HepG2 (cell line): ENCODE measurements around the gene ISCA2. TPM values are rescaled to one million over a fixed set of nuclear protein-coding genes. Genes with fewer than 3 reads are reported as not detected.

Experiments
- ATAC-seq: fragments of 200-7000 bp; cut with Tn5 transposase; 3 replicates; pipeline ENCODE4 v1.9.1; 2020; ENCODE audit warnings: mild to moderate bottlenecking, moderate library complexity
- BruUV-seq: library from RNA; stranded (reverse); fragments of 400-500 nt; replicated peaks from 2 replicates; lab custom pipeline; 2021; lab: Mats Ljungman, UMichigan
- CTCF ChIA-PET: fragments of 300-600 bp; formaldehyde crosslinking; extraction: SDS; loops from one replicate; lab custom pipeline; 2021; ENCODE audit warnings: low total read pairs, inconsistent platforms, low intra/inter-chr PET ratio; lab: Yijun Ruan, JAX
- POLR2A ChIA-PET: fragments of 350-600 bp; sonication (Branson Sonifier 250); formaldehyde crosslinking; loops from one replicate; lab custom pipeline; 2020; ENCODE audit warnings: antibody characterized with exemption, inconsistent platforms; lab: Yijun Ruan, JAX
- DNase-seq: peaks from one replicate; pipeline ENCODE4 v3.0.0-alpha.2; 2015; ENCODE audit warnings: low spot score
- FAIRE-seq: peaks from 3 replicates; lab custom pipeline; 2011; peaks lifted over from hg19 to GRCh38; lab: Jason Lieb, UNC
- H2AFZ ChIP-seq: one replicate; pipeline ENCODE4 v1.6.1; 2011; ENCODE audit warnings: low read length, inconsistent platforms
- H3K27ac ChIP-seq: fragments of 300-600 bp; 3 replicates; pipeline ENCODE4 v1.8.0; 2011; ENCODE audit warnings: mixed run types, mild to moderate bottlenecking, mixed read lengths, low read length, inconsistent platforms; ENCODE audit not compliant: insufficient read depth; ENCODE audit errors: extremely low read length
- H3K27me3 ChIP-seq, 2 experiments: fragments of 200-600 bp in 1 of 2; 2 replicates in 1 of 2; 3 replicates in 1 of 2; pipeline versions ENCODE4 v1.6.0 to v1.8.0; 2011; ENCODE audit warnings: low read length in 2 of 2, mild to moderate bottlenecking in 2 of 2, moderate library complexity in 2 of 2, inconsistent platforms in 1 of 2; ENCODE audit not compliant: insufficient read depth in 2 of 2, control insufficient read depth in 1 of 2
- H3K36me3 ChIP-seq, 2 experiments: fragments of 200-600 bp in 1 of 2; replicated peaks in 1 of 2; 2 replicates in 1 of 2; 3 replicates in 1 of 2; pipeline versions ENCODE4 v1.5.1 to v1.8.0; 2011; ENCODE audit warnings: low read length in 2 of 2, inconsistent platforms in 1 of 2; ENCODE audit not compliant: insufficient read depth in 2 of 2, control insufficient read depth in 1 of 2
- H3K4me1 ChIP-seq: 2 replicates; pipeline ENCODE4 v1.5.1; 2012; ENCODE audit warnings: low read length, inconsistent platforms; ENCODE audit not compliant: insufficient read depth
- H3K4me2 ChIP-seq: 2 replicates; pipeline ENCODE4 v1.6.0; 2011; ENCODE audit warnings: low read depth, low read length, inconsistent platforms
- H3K4me3 ChIP-seq, 3 experiments: fragments of 200-600 bp in 1 of 3; sonication (generic), shearing (Covaris generic) in 1 of 3; replicated peaks in 1 of 3; 2 replicates each; pipeline ENCODE4 v1.5.1; 2011 to 2016; ENCODE audit warnings: low read length in 3 of 3, inconsistent platforms in 2 of 3, low read depth in 2 of 3, mild to moderate bottlenecking in 2 of 3, control low read depth in 1 of 3, mixed read lengths in 1 of 3; ENCODE audit not compliant: insufficient read depth in 1 of 3
- H3K79me2 ChIP-seq: one replicate; pipeline ENCODE4 v1.6.1; 2011; ENCODE audit warnings: low read length, inconsistent platforms; ENCODE audit not compliant: insufficient read depth
- H3K9ac ChIP-seq: 2 replicates; pipeline ENCODE4 v1.6.0; 2011; ENCODE audit warnings: mild to moderate bottlenecking, low read depth, low read length, inconsistent platforms; ENCODE audit not compliant: insufficient read depth
- H3K9me3 ChIP-seq: 2 replicates; pipeline ENCODE4 v1.5.1; 2012; ENCODE audit warnings: mild to moderate bottlenecking, low read length
- H4K20me1 ChIP-seq: 2 replicates; pipeline ENCODE4 v1.6.0; 2011; ENCODE audit warnings: inconsistent platforms, mild to moderate bottlenecking, low read length, moderate library complexity; ENCODE audit not compliant: insufficient read depth
- CTCF ChIP-seq: sonication (generic); formaldehyde crosslinking; IDR thresholded peaks from 2 replicates; pipeline ENCODE4 v1.5.0; 2020; ENCODE audit warnings: mild to moderate bottlenecking, missing genetic modification reagents, moderate library complexity
- GABPB1 ChIP-seq: IDR thresholded peaks from 2 replicates; pipeline ENCODE4 v1.6.1; 2016; ENCODE audit warnings: mild to moderate bottlenecking, missing genetic modification reagents, moderate library complexity, missing compliant biosample characterization
- MXD1 ChIP-seq: sonication (generic); formaldehyde crosslinking; IDR thresholded peaks from 2 replicates; pipeline ENCODE4 v1.4.0; 2020; ENCODE audit warnings: mild to moderate bottlenecking, missing genetic modification reagents
- RBAK ChIP-seq: sonication (generic); formaldehyde crosslinking; IDR thresholded peaks from 2 replicates; pipeline ENCODE4 v1.5.1; 2020; ENCODE audit warnings: mild to moderate bottlenecking, missing genetic modification reagents
- RBFOX2 ChIP-seq: fragments of 200-400 bp; formaldehyde crosslinking; IDR thresholded peaks from 2 replicates; pipeline ENCODE4 v1.6.1; 2017; ENCODE audit warnings: low read depth, mild to moderate bottlenecking, low read length
- STAG1 ChIP-seq: sonication (generic); formaldehyde crosslinking; IDR thresholded peaks from 2 replicates; pipeline ENCODE4 v1.4.0; 2020; ENCODE audit warnings: missing genetic modification reagents
- TFAP4 ChIP-seq: sonication (generic); IDR thresholded peaks from 2 replicates; pipeline ENCODE4 v1.6.1; 2016; ENCODE audit warnings: low read depth, borderline replicate concordance
- ZNF230 ChIP-seq: sonication (generic); formaldehyde crosslinking; IDR thresholded peaks from 2 replicates; pipeline ENCODE4 v1.4.0; 2020; ENCODE audit warnings: mild to moderate bottlenecking, missing genetic modification reagents
- ZNF770 ChIP-seq: sonication (generic); formaldehyde crosslinking; IDR thresholded peaks from 2 replicates; pipeline ENCODE4 v1.5.0; 2020; ENCODE audit warnings: mild to moderate bottlenecking, missing genetic modification reagents
- WGBS: methylation state at CpG from one replicate; pipeline ENCODE4 v1.1.6; 2017; ENCODE audit warnings: low lambda C conversion rate; 5-methylcytosine and 5-hydroxymethylcytosine counted together
- in situ Hi-C: cut with HindIII; loops from 2 replicates; pipeline ENCODE4 v1.10.0; 2017; ENCODE audit warnings: low pct_unique_long_range_greater_than_20kb; ENCODE audit not compliant: extremely low pct_ligation_motif_present
- intact Hi-C: fragments of 100-400 bp; cut with micrococcal nuclease; formaldehyde crosslinking; loops from one replicate; pipeline ENCODE4 v1.10.0; 2022; ENCODE audit not compliant: unreplicated experiment
- polyA plus RNA-seq, 8 experiments: library from polyadenylated mRNA; depleted of rRNA in 3 of 8; stranded (reverse) in 7 of 8; unstranded in 1 of 8; fragments of >200 nt; fragmentation: Illumina TruSeq in 4 of 8; extraction: Trizol in 4 of 8; gene quantifications; 2 replicates each; pipeline versions ENCODE4 v1.2.1 to v1.2.3, GENCODE V29; 2011 to 2016; ENCODE audit warnings: low read depth in 4 of 8, missing spikeins in 1 of 8, mixed read lengths in 1 of 8; ENCODE audit not compliant: insufficient read depth in 1 of 8
- total RNA-seq, 5 experiments: library from RNA; depleted of rRNA; stranded (reverse); fragments of >200 nt; fragmentation: Illumina TruSeq; extraction: Trizol; gene quantifications; 2 replicates each; pipeline ENCODE4 v1.2.3, GENCODE V29; 2016; ENCODE audit warnings: low read depth in 1 of 5

The ISCA2 gene
- total and polyA plus RNA-seq, 2 of the 13 experiments (the other 11 are each of a cell fraction or from before 2014, with no cell fraction given): 32.1 to 43.4 TPM

- TF ChIP-seq TFAP4 (no peak), ZNF230 (CRISPR knock-in tag) (no peak), MXD1 (CRISPR knock-in tag) (no peak), RBAK (CRISPR knock-in tag) (no peak)
Observed at GRCh38 chr14:74531006-74531405, 37.4 kb downstream of the ISCA2 start (continued).

- BruUV-seq: no TSS peak
- DNase-seq (peak; percentile 16), FAIRE-seq (no peak), ATAC-seq (peak; percentile 84)
- POLR2A ChIA-PET: no interaction called here
- Histone ChIP-seq H3K36me3 (no peaks in the 10 kb centered on the region), H3K27ac (no peak overlapping the region), H3K4me3 (no peak overlapping the region), H4K20me1 (no peaks in the 10 kb centered on the region), H2AFZ (no peak overlapping the region), H3K79me2 (no peaks in the 10 kb centered on the region), H3K9ac (no peak overlapping the region), H3K9me3 (no peaks in the 10 kb centered on the region), H3K4me2 (no peak overlapping the region), H3K27me3 (peaks cover 3 to 51% of the 10 kb centered on the region in 2 experiments; a peak in 4 of 5 replicates), H3K4me1 (no peaks in the 10 kb centered on the region)
- in situ Hi-C loops: no loop called here
- intact Hi-C loops: no loop called here
- CTCF ChIA-PET: no interaction called here
- TF ChIP-seq STAG1 (CRISPR knock-in tag) (peak; percentile 43), CTCF (peak; percentile 38), GABPB1 (no peak), ZNF770 (CRISPR knock-in tag) (peak; percentile 37; the same call in 1 of the 2 replicates), RBFOX2 (no peak)
- WGBS: 25% methylated on average over 4 of the region's 5 CpGs
Observed at GRCh38 chr14:74531467-74531866, 37.9 kb downstream of the ISCA2 start.
